ENCODE results near the gene DPH6. TPM values are rescaled to one million over a fixed set of nuclear protein-coding genes. Genes with fewer than 3 reads are reported as not detected.

Gene DPH6
- polyA plus RNA-seq, 2 donors = 6.8 to 10.7 TPM

DNA sequence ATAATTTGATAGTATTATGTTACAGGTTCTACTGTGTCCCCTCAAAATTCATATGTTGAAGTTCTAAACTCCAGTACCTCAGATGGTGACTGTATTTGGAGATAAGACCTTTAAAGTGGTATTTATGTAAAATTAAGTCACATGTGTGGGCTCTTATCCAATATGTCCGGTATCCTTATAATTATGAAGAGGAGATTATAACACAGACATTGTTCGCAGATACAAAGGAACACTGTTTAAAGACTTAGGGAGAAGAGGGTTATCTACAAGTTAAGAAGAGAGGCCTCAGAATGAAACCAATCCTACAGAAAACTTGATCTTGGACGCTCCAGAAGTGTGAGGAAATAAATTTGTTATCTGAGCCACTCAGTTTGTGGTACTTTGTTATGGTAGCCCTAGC lies 50.9 kb downstream of the DPH6 start:
- H3K4me3 ChIP-seq (ENCODE audit: low read depth in 1 of 2, low read length in 2 of 2) = no peak overlapping the region
- no peak overlapping the region for H3K27ac ChIP-seq (ENCODE audit: low read depth in 2 of 2, low read length in 1 of 2)
- no peaks in the 10 kb centered on the region for H3K36me3 ChIP-seq (ENCODE audit: control insufficient read depth in 2 of 2, insufficient read depth in 2 of 2, low read length in 1 of 2)
- H3K4me1 ChIP-seq (ENCODE audit: control insufficient read depth in 2 of 2, insufficient read depth in 2 of 2, low read length in 1 of 2) = no peaks in the 10 kb centered on the region
- H3K9me3 ChIP-seq (ENCODE audit: control insufficient read depth in 2 of 2, insufficient read depth in 1 of 2, low read depth in 1 of 2, low read length in 1 of 2) = no peaks in the 10 kb centered on the region
- H3K27me3 ChIP-seq (ENCODE audit: control insufficient read depth in 1 of 2, insufficient read depth in 2 of 2, low read length in 2 of 2) = no peaks in the 10 kb centered on the region
- WGBS, 2 donors = 77 to 79% methylated on average over 3 of the region's 3 CpGs

- H3K36me3 ChIP-seq (ENCODE audit: control insufficient read depth in 2 of 2, insufficient read depth in 2 of 2, low read length in 1 of 2) = peaks cover 0 to 1% of the 10 kb centered on the region in 2 donors
- H3K4me1 ChIP-seq (ENCODE audit: control insufficient read depth in 2 of 2, insufficient read depth in 2 of 2, low read length in 1 of 2) = no peaks in the 10 kb centered on the region
- no peak overlapping the region for H3K4me3 ChIP-seq (ENCODE audit: low read depth in 1 of 2, low read length in 2 of 2)
- H3K9me3 ChIP-seq (ENCODE audit: control insufficient read depth in 2 of 2, insufficient read depth in 1 of 2, low read depth in 1 of 2, low read length in 1 of 2) = peaks cover 0 to 5% of the 10 kb centered on the region in 2 donors
- H3K27me3 ChIP-seq (ENCODE audit: control insufficient read depth in 1 of 2, insufficient read depth in 2 of 2, low read length in 2 of 2) = no peaks in the 10 kb centered on the region
- no peak overlapping the region for H3K27ac ChIP-seq (ENCODE audit: low read depth in 2 of 2, low read length in 1 of 2)
- WGBS, 2 donors = 39 to 41% methylated on average over 3 of the region's 3 CpGs
These were observed 54.0 kb downstream of the DPH6 start for GRCh38 chr15:35491999-35492398.

DNA sequence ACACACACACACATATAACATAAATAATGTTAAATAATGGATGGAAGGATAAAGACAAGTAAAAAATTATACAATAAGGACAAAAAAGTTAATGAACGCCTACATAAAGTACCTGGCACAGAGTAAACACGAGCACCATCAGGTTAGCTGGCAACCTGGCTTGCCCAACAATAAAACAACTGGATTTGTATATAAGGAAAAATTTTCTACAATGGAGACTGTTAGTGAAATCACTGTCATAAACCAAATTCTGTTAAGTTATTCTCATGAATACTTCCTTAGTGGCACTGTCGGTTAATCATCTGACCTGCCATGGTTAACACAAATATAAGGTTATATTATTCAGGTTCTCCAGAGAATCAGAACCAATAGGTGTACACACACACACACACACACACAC lies 54.8 kb downstream of the DPH6 start:
- Histone ChIP-seq H3K36me3 (ENCODE audit: control insufficient read depth in 2 of 2, insufficient read depth in 2 of 2, low read length in 1 of 2) (peaks cover 0 to 3% of the 10 kb centered on the region in 2 donors), H3K27ac (ENCODE audit: low read depth in 2 of 2, low read length in 1 of 2) (no peak overlapping the region), H3K4me3 (ENCODE audit: low read depth in 1 of 2, low read length in 2 of 2) (no peak overlapping the region), H3K27me3 (ENCODE audit: control insufficient read depth in 1 of 2, insufficient read depth in 2 of 2, low read length in 2 of 2) (no peaks in the 10 kb centered on the region), H3K9me3 (ENCODE audit: control insufficient read depth in 2 of 2, insufficient read depth in 1 of 2, low read depth in 1 of 2, low read length in 1 of 2) (peaks cover 0 to 8% of the 10 kb centered on the region in 2 donors), H3K4me1 (ENCODE audit: control insufficient read depth in 2 of 2, insufficient read depth in 2 of 2, low read length in 1 of 2) (no peaks in the 10 kb centered on the region)
- 87 to 88% methylated on average over 3 of the region's 3 CpGs for WGBS, 2 donors

GRCh38 chr15:35490511-35490910 lies 55.5 kb downstream of the DPH6 start:
- Histone ChIP-seq H3K27me3 (ENCODE audit: control insufficient read depth in 1 of 2, insufficient read depth in 2 of 2, low read length in 2 of 2) (no peaks in the 10 kb centered on the region), H3K36me3 (ENCODE audit: control insufficient read depth in 2 of 2, insufficient read depth in 2 of 2, low read length in 1 of 2) (peaks cover 0 to 3% of the 10 kb centered on the region in 2 donors), H3K9me3 (ENCODE audit: control insufficient read depth in 2 of 2, insufficient read depth in 1 of 2, low read depth in 1 of 2, low read length in 1 of 2) (peaks cover 0 to 8% of the 10 kb centered on the region in 2 donors), H3K27ac (ENCODE audit: low read depth in 2 of 2, low read length in 1 of 2) (no peak overlapping the region), H3K4me1 (ENCODE audit: control insufficient read depth in 2 of 2, insufficient read depth in 2 of 2, low read length in 1 of 2) (no peaks in the 10 kb centered on the region), H3K4me3 (ENCODE audit: low read depth in 1 of 2, low read length in 2 of 2) (no peak overlapping the region)
- WGBS, 2 donors = 84 to 85% methylated on average over 4 of the region's 4 CpGs

DNA sequence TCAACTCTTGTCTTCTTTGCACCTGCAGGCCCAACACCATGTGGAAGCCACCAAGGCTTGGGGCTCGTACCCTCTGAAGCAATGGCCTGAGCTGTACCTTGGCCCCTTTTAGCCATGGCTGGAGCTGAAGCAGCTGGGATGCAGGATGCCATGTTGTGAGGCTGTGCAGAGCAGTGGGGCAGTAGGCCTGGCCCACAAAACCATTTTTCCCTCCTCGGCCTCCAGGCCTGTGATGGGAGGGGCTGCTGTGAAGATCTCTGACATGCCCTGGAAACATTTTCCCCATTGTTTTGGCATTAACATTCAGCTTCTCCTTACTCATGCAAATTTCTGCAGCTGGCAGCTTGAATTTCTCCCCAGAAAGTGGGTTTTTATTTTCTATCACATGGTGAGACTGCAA lies 58.5 kb downstream of the DPH6 start:
- Histone ChIP-seq H3K9me3 (ENCODE audit: control insufficient read depth in 2 of 2, insufficient read depth in 1 of 2, low read depth in 1 of 2, low read length in 1 of 2) (peaks cover 0 to 8% of the 10 kb centered on the region in 2 donors), H3K27ac (ENCODE audit: low read depth in 2 of 2, low read length in 1 of 2) (no peak overlapping the region), H3K4me3 (ENCODE audit: low read depth in 1 of 2, low read length in 2 of 2) (no peak overlapping the region), H3K36me3 (ENCODE audit: control insufficient read depth in 2 of 2, insufficient read depth in 2 of 2, low read length in 1 of 2) (peaks cover 0 to 3% of the 10 kb centered on the region in 2 donors), H3K27me3 (ENCODE audit: control insufficient read depth in 1 of 2, insufficient read depth in 2 of 2, low read length in 2 of 2) (no peaks in the 10 kb centered on the region), H3K4me1 (ENCODE audit: control insufficient read depth in 2 of 2, insufficient read depth in 2 of 2, low read length in 1 of 2) (no peaks in the 10 kb centered on the region)
- 94 to 100% methylated on average over 2 of the region's 2 CpGs for WGBS, 2 donors

- no peaks in the 10 kb centered on the region for H3K4me1 ChIP-seq (ENCODE audit: control insufficient read depth in 2 of 2, insufficient read depth in 2 of 2, low read length in 1 of 2)
- 85 to 92% methylated on average over 1 of the region's 1 CpG for WGBS, 2 donors
- no peak overlapping the region for H3K4me3 ChIP-seq (ENCODE audit: low read depth in 1 of 2, low read length in 2 of 2)
- H3K27me3 ChIP-seq (ENCODE audit: control insufficient read depth in 1 of 2, insufficient read depth in 2 of 2, low read length in 2 of 2) = no peaks in the 10 kb centered on the region
- peaks cover 0 to 8% of the 10 kb centered on the region in 2 donors for H3K9me3 ChIP-seq (ENCODE audit: control insufficient read depth in 2 of 2, insufficient read depth in 1 of 2, low read depth in 1 of 2, low read length in 1 of 2)
- H3K27ac ChIP-seq (ENCODE audit: low read depth in 2 of 2, low read length in 1 of 2) = no peak overlapping the region
- H3K36me3 ChIP-seq (ENCODE audit: control insufficient read depth in 2 of 2, insufficient read depth in 2 of 2, low read length in 1 of 2) = peaks cover 0 to 3% of the 10 kb centered on the region in 2 donors
These were observed 59.7 kb downstream of the DPH6 start for GRCh38 chr15:35486296-35486695.

DNA sequence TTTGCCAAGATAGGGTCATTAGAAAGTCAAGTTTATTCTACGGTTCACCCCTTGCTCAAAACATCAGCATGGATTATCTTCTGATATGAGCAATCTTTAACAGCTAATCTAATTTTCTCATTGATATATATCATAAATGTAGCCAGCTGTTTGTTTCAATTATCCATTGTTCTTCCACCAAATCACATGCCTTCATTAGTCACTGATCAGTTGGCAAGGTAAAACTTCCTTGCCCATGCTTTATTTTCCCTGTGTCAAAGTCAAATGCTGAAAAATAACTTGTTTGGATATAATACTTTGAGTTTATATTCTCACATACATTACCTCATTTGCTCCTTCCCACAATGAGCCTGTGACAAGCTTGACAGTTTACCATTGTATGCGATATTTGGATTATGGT lies 60.6 kb downstream of the DPH6 start:
- Histone ChIP-seq H3K4me1 (ENCODE audit: control insufficient read depth in 2 of 2, insufficient read depth in 2 of 2, low read length in 1 of 2) (no peaks in the 10 kb centered on the region), H3K9me3 (ENCODE audit: control insufficient read depth in 2 of 2, insufficient read depth in 1 of 2, low read depth in 1 of 2, low read length in 1 of 2) (peaks cover 0 to 8% of the 10 kb centered on the region in 2 donors), H3K27ac (ENCODE audit: low read depth in 2 of 2, low read length in 1 of 2) (no peak overlapping the region), H3K27me3 (ENCODE audit: control insufficient read depth in 1 of 2, insufficient read depth in 2 of 2, low read length in 2 of 2) (no peaks in the 10 kb centered on the region), H3K4me3 (ENCODE audit: low read depth in 1 of 2, low read length in 2 of 2) (no peak overlapping the region), H3K36me3 (ENCODE audit: control insufficient read depth in 2 of 2, insufficient read depth in 2 of 2, low read length in 1 of 2) (peaks cover 0 to 3% of the 10 kb centered on the region in 2 donors)
- WGBS, 2 donors = 65 to 69% methylated on average over 2 of the region's 2 CpGs

GRCh38 chr15:35484231-35484945 lies 61.6 kb downstream of the DPH6 start:
- Histone ChIP-seq H3K9me3 (ENCODE audit: control insufficient read depth in 2 of 2, insufficient read depth in 1 of 2, low read depth in 1 of 2, low read length in 1 of 2) (peaks cover 0 to 8% of the 10 kb centered on the region in 2 donors), H3K36me3 (ENCODE audit: control insufficient read depth in 2 of 2, insufficient read depth in 2 of 2, low read length in 1 of 2) (peaks cover 0 to 3% of the 10 kb centered on the region in 2 donors), H3K4me1 (ENCODE audit: control insufficient read depth in 2 of 2, insufficient read depth in 2 of 2, low read length in 1 of 2) (no peaks in the 10 kb centered on the region), H3K4me3 (ENCODE audit: low read depth in 1 of 2, low read length in 2 of 2) (no peak overlapping the region), H3K27me3 (ENCODE audit: control insufficient read depth in 1 of 2, insufficient read depth in 2 of 2, low read length in 2 of 2) (no peaks in the 10 kb centered on the region), H3K27ac (ENCODE audit: low read depth in 2 of 2, low read length in 1 of 2) (no peak overlapping the region)
- 88 to 90% methylated on average over 5 of the region's 5 CpGs for WGBS, 2 donors

DNA sequence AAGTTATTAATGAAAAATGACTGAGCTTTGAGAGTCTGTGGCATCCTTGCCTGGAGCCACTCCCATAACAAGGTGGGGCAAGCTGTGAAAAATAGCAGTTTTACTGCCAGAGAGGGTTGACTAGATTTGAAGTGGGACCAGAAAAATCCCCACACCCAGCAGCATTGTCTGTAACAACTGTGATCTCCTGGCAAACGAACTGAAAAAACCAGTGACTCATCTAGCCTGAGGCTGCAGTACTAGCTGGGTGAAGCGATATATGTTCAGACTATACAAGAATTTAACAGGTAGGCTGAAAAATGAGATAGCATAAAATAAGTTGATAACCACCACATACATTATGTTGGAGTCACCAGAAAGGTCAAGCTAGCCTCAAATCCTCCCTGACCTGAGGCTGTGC lies 64.0 kb downstream of the DPH6 start:
- H3K36me3 ChIP-seq (ENCODE audit: control insufficient read depth in 2 of 2, insufficient read depth in 2 of 2, low read length in 1 of 2) = peaks cover 0 to 1% of the 10 kb centered on the region in 2 donors
- H3K4me1 ChIP-seq (ENCODE audit: control insufficient read depth in 2 of 2, insufficient read depth in 2 of 2, low read length in 1 of 2) = no peaks in the 10 kb centered on the region
- no peak overlapping the region for H3K27ac ChIP-seq (ENCODE audit: low read depth in 2 of 2, low read length in 1 of 2)
- WGBS, 2 donors = 37 to 47% methylated on average over 2 of the region's 2 CpGs
- no peaks in the 10 kb centered on the region for H3K27me3 ChIP-seq (ENCODE audit: control insufficient read depth in 1 of 2, insufficient read depth in 2 of 2, low read length in 2 of 2)
- H3K9me3 ChIP-seq (ENCODE audit: control insufficient read depth in 2 of 2, insufficient read depth in 1 of 2, low read depth in 1 of 2, low read length in 1 of 2) = peaks cover 0 to 3% of the 10 kb centered on the region in 2 donors
- no peak overlapping the region for H3K4me3 ChIP-seq (ENCODE audit: low read depth in 1 of 2, low read length in 2 of 2)

- Histone ChIP-seq H3K36me3 (ENCODE audit: control insufficient read depth in 2 of 2, insufficient read depth in 2 of 2, low read length in 1 of 2) (no peaks in the 10 kb centered on the region), H3K4me3 (ENCODE audit: low read depth in 1 of 2, low read length in 2 of 2) (no peak overlapping the region), H3K27ac (ENCODE audit: low read depth in 2 of 2, low read length in 1 of 2) (no peak overlapping the region), H3K4me1 (ENCODE audit: control insufficient read depth in 2 of 2, insufficient read depth in 2 of 2, low read length in 1 of 2) (no peaks in the 10 kb centered on the region), H3K9me3 (ENCODE audit: control insufficient read depth in 2 of 2, insufficient read depth in 1 of 2, low read depth in 1 of 2, low read length in 1 of 2) (no peaks in the 10 kb centered on the region), H3K27me3 (ENCODE audit: control insufficient read depth in 1 of 2, insufficient read depth in 2 of 2, low read length in 2 of 2) (no peaks in the 10 kb centered on the region)
- 91 to 96% methylated on average over 1 of the region's 1 CpG for WGBS, 2 donors
These were observed 64.9 kb downstream of the DPH6 start for GRCh38 chr15:35481064-35481463.
